Ishikawa (cell line): ENCODE results near the gene PHF14.
A peak's percentile ranks its signal among the peaks of the same experiment; 100 is the strongest.

ENCODE experiments used
- CEBPB ChIP-seq: IDR thresholded peaks from 2 replicates; pipeline ENCODE4 v1.6.1; 2012
- CREB1 ChIP-seq: IDR thresholded peaks from 2 replicates; pipeline ENCODE4 v1.6.1; 2012; ENCODE audit warnings: low read depth
- EGR1 ChIP-seq: IDR thresholded peaks from 2 replicates; pipeline ENCODE4 v1.6.1; 2012
- EP300 ChIP-seq: IDR thresholded peaks from 2 replicates; pipeline ENCODE4 v1.6.1; 2012; ENCODE audit warnings: borderline replicate concordance
- FOXM1 ChIP-seq: IDR thresholded peaks from 2 replicates; pipeline ENCODE4 v1.6.1; 2012; ENCODE audit warnings: low read depth, borderline replicate concordance
- MAX ChIP-seq: IDR thresholded peaks from 2 replicates; pipeline ENCODE4 v1.6.1; 2012
- NFIC ChIP-seq: IDR thresholded peaks from 2 replicates; pipeline ENCODE4 v1.6.1; 2012
- RAD21 ChIP-seq: IDR thresholded peaks from 2 replicates; pipeline ENCODE4 v1.6.1; 2012; ENCODE audit warnings: low read depth
- TAF1 ChIP-seq: IDR thresholded peaks from 2 replicates; pipeline ENCODE4 v1.6.1; 2012; ENCODE audit warnings: low read depth, mild to moderate bottlenecking
- TCF12 ChIP-seq: IDR thresholded peaks from 2 replicates; pipeline ENCODE4 v1.6.1; 2012; ENCODE audit warnings: low read depth
- TEAD4 ChIP-seq: IDR thresholded peaks from 2 replicates; pipeline ENCODE4 v1.6.1; 2012
- USF1 ChIP-seq: IDR thresholded peaks from 2 replicates; pipeline ENCODE4 v1.6.1; 2012
- YY1 ChIP-seq: IDR thresholded peaks from 2 replicates; pipeline ENCODE4 v1.6.1; 2012; ENCODE audit warnings: low read depth
- ZBTB7A ChIP-seq: IDR thresholded peaks from 2 replicates; pipeline ENCODE4 v1.6.1; 2012; ENCODE audit warnings: low read depth
- TF ChIP-seq, protein P1 (sequence below): IDR thresholded peaks from 2 replicates; pipeline ENCODE4 v1.6.1; 2012; ENCODE audit warnings: low read depth, mild to moderate bottlenecking

The PHF14 gene

GRCh38 chr7:10939237-10939910 lies 34.3 kb upstream of the PHF14 start:
- TF ChIP-seq NFIC (no peak), YY1 (no peak), CREB1 (no peak), MAX (no peak), USF1 (no peak), EP300 (no peak), ZBTB7A (no peak)

DNA sequence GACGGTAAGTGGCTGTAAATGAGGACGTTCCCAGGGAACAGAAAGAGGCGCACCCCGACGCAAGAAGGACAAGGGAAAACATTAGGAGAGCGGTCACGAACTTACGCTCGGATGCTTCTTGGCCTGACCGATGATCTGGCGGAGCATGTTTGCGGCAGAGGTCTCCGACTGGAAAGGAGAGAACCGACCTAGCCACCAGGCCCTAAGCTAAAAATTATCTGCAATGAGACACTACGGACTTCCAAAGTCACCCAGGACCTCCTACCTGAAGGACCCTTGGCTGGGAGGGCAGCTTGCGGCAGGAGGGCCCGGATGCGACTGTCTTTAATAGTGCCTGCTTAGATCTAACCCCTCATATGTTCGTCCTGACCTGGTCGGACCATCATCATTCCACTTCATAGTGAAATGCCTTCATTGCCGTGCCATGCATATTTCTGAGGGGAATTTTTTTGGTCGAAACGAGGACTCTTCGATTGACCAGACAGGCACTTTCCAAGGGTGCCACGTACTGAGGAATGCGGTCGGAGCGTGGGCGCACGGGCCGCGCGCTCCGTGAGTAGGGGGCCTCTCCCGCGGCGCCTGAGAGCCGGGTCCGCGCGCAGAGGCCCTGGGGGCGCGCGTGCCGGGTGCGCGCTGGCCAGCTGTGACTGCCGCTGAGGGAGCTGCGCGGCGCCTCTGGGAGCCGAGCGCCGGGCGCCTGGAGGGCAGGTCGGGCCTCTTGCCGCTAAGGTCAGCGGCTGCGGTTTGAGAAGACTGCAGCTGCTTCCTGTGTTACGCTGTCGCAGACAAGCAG lies 33.6 kb upstream of the PHF14 start:
- TF ChIP-seq, protein P1, sequence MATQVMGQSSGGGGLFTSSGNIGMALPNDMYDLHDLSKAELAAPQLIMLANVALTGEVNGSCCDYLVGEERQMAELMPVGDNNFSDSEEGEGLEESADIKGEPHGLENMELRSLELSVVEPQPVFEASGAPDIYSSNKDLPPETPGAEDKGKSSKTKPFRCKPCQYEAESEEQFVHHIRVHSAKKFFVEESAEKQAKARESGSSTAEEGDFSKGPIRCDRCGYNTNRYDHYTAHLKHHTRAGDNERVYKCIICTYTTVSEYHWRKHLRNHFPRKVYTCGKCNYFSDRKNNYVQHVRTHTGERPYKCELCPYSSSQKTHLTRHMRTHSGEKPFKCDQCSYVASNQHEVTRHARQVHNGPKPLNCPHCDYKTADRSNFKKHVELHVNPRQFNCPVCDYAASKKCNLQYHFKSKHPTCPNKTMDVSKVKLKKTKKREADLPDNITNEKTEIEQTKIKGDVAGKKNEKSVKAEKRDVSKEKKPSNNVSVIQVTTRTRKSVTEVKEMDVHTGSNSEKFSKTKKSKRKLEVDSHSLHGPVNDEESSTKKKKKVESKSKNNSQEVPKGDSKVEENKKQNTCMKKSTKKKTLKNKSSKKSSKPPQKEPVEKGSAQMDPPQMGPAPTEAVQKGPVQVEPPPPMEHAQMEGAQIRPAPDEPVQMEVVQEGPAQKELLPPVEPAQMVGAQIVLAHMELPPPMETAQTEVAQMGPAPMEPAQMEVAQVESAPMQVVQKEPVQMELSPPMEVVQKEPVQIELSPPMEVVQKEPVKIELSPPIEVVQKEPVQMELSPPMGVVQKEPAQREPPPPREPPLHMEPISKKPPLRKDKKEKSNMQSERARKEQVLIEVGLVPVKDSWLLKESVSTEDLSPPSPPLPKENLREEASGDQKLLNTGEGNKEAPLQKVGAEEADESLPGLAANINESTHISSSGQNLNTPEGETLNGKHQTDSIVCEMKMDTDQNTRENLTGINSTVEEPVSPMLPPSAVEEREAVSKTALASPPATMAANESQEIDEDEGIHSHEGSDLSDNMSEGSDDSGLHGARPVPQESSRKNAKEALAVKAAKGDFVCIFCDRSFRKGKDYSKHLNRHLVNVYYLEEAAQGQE, result no peak
- TF ChIP-seq TEAD4 (peak; percentile 89), USF1 (no peak), TAF1 (peak; percentile 67; the same call in 1 of the 2 replicates), TCF12 (0 out of 2 replicates have a peak, but pooled peaks have one; percentile 38), YY1 (no peak), ZBTB7A (peak; percentile 61; the same call in 1 of the 2 replicates), MAX (peak; percentile 50), NFIC (no peak; the same call in 1 of the 2 replicates), RAD21 (no peak), EP300 (no peak), FOXM1 (no peak), EGR1 (peak; percentile 98), CEBPB (no peak), CREB1 (no peak)

DNA sequence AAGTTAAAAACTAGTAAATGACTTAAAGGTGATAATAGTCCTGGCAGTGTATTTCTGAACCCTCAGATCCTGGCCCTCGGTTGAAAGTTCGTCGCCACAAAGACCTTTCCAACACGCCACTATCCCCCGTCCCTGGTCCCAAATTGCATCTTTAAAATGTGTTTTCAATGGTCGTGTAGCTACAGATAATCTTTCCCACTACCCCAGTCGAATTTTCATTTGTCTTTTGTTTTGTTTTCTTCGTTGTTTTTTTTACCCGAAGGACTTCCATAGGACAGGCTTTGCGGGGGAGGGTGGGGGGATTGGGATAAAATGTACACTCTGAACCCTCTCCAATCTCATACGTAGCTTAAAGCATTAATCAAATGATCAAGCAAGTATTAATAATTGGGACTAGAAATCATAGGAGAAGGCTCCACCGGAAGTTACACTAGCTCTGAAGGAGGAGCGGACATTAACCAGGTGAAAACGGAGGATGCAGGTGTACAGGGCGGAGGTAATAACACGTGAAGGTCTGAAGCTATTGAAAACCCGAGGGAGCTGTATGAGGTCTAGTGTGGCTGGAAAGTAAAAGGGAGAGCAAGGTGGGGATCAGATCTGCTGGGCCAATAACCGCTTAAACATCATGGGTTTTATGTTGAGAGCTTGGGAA lies 32.8 kb upstream of the PHF14 start:
- no peak for TF ChIP-seq TCF12
- no peak for TF ChIP-seq MAX
- TF ChIP-seq CEBPB, result no peak
- TF ChIP-seq TAF1, result no peak
- no peak for TF ChIP-seq EP300
- TF ChIP-seq NFIC, result no peak
- no peak for TF ChIP-seq YY1
- TF ChIP-seq, protein P1, result no peak
- no peak for TF ChIP-seq FOXM1
- no peak for TF ChIP-seq CREB1
- TF ChIP-seq USF1, result no peak
- TF ChIP-seq EGR1, result no peak
- TF ChIP-seq ZBTB7A, result no peak

- no peak for TF ChIP-seq TAF1
- TF ChIP-seq CREB1, result no peak
- TF ChIP-seq, protein P1, result no peak
- no peak for TF ChIP-seq MAX
- no peak for TF ChIP-seq USF1
- no peak for TF ChIP-seq EGR1
- TF ChIP-seq NFIC, result no peak
- no peak for TF ChIP-seq ZBTB7A
- no peak for TF ChIP-seq EP300
- no peak for TF ChIP-seq TCF12
- no peak for TF ChIP-seq FOXM1
- TF ChIP-seq TEAD4, result no peak
- no peak for TF ChIP-seq RAD21
- no peak for TF ChIP-seq CEBPB
- no peak for TF ChIP-seq YY1
Observed at GRCh38 chr7:10950494-10950893, 23.2 kb upstream of the PHF14 start.
